H1 (cell line): ENCODE measurements around the gene MASP1. TPM values are rescaled to one million over a fixed set of nuclear protein-coding genes. Genes with fewer than 3 reads are reported as not detected.

Source experiments
- CTCF ChIA-PET: fragments of 300-600 bp; sonication (Branson Sonifier 250); formaldehyde crosslinking; loops from one replicate; lab custom pipeline; 2021; ENCODE audit not compliant: partially characterized antibody; lab: Charles Lee
- POLR2A ChIA-PET: fragments of 300-600 bp; sonication (Branson Sonifier 250); formaldehyde crosslinking; loops from one replicate; lab custom pipeline; 2021; ENCODE audit warnings: inconsistent platforms; ENCODE audit not compliant: partially characterized antibody; lab: Charles Lee
- DNase-seq, 2 experiments: peaks; one replicate each; pipeline versions ENCODE4 v3.0.0 to v3.0.0-alpha.2; 2010 to 2022; ENCODE audit warnings: low spot score in 2 of 2, low read depth in 1 of 2, mixed read lengths in 1 of 2
- FAIRE-seq: peaks from 2 replicates; lab custom pipeline; 2011; peaks lifted over from hg19 to GRCh38; lab: Jason Lieb, UNC
- H2AFZ ChIP-seq: 2 replicates; pipeline ENCODE4 v1.8.1; 2012; ENCODE audit warnings: low read length, inconsistent platforms
- H2AK5ac ChIP-seq: 2 replicates; pipeline ENCODE4 v1.6.1; 2013; ENCODE audit warnings: low read depth, low read length
- H2BK120ac ChIP-seq: replicated peaks from 2 replicates; pipeline ENCODE3; 2013; ENCODE audit warnings: low read depth, low read length, inconsistent platforms
- H2BK12ac ChIP-seq: 2 replicates; pipeline ENCODE4 v1.6.1; 2013; ENCODE audit warnings: low read depth, low read length
- H2BK15ac ChIP-seq: 2 replicates; pipeline ENCODE4 v1.6.1; 2013; ENCODE audit warnings: low read length
- H2BK20ac ChIP-seq: 2 replicates; pipeline ENCODE4 v1.6.1; 2013; ENCODE audit warnings: low read length
- H2BK5ac ChIP-seq: 2 replicates; pipeline ENCODE4 v1.6.1; 2013; ENCODE audit warnings: low read depth, low read length
- H3K14ac ChIP-seq: 2 replicates; pipeline ENCODE4 v1.6.1; 2013; ENCODE audit warnings: inconsistent platforms; ENCODE audit not compliant: insufficient read length
- H3K18ac ChIP-seq: 2 replicates; pipeline ENCODE4 v1.6.1; 2013; ENCODE audit warnings: low read length; ENCODE audit errors: extremely low read depth
- H3K23ac ChIP-seq: 2 replicates; pipeline ENCODE4 v1.6.1; 2013; ENCODE audit warnings: inconsistent platforms; ENCODE audit not compliant: insufficient read length
- H3K23me2 ChIP-seq: 2 replicates; pipeline ENCODE4 v1.6.1; 2013; ENCODE audit warnings: low read depth, low read length
- H3K27ac ChIP-seq: 2 replicates; pipeline ENCODE4 v1.6.1; 2011; ENCODE audit warnings: low read depth, low read length, inconsistent platforms
- H3K27me3 ChIP-seq, 4 experiments: replicated peaks in 1 of 4; 1 replicate in 1 of 4; 2 replicates in 3 of 4; pipeline versions ENCODE4 v1.6.1 to v1.8.1; 2011 to 2013; ENCODE audit warnings: low read length in 3 of 4, mild to moderate bottlenecking in 3 of 4, inconsistent platforms in 2 of 4, mixed read lengths in 2 of 4, moderate library complexity in 1 of 4; ENCODE audit not compliant: control insufficient read depth in 3 of 4, insufficient read depth in 3 of 4; ENCODE audit errors: extremely low read depth in 1 of 4
- H3K36me3 ChIP-seq, 4 experiments: 2 replicates each; pipeline versions ENCODE4 v1.6.1 to v1.8.1; 2011 to 2013; ENCODE audit warnings: mild to moderate bottlenecking in 4 of 4, low read length in 3 of 4, moderate library complexity in 2 of 4, control low read depth in 1 of 4, inconsistent platforms in 1 of 4; ENCODE audit not compliant: insufficient read depth in 4 of 4, control insufficient read depth in 2 of 4
- H3K4ac ChIP-seq: replicated peaks from 2 replicates; pipeline ENCODE3; 2013; ENCODE audit warnings: low read length, low read depth, mixed read lengths, inconsistent platforms; ENCODE audit not compliant: insufficient read length
- H3K4me1 ChIP-seq, 4 experiments: replicated peaks in 1 of 4; 1 replicate in 1 of 4; 2 replicates in 3 of 4; pipeline versions ENCODE4 v1.6.1 to v1.8.1; 2011 to 2013; ENCODE audit warnings: low read length in 3 of 4, inconsistent platforms in 2 of 4, mixed read lengths in 1 of 4; ENCODE audit not compliant: insufficient read depth in 4 of 4, control insufficient read depth in 3 of 4
- H3K4me2 ChIP-seq, 2 experiments: 2 replicates each; pipeline versions ENCODE4 v1.6.1 to v1.8.1; 2011 to 2013; ENCODE audit warnings: low read depth in 2 of 2, low read length in 2 of 2, control low read depth in 1 of 2, inconsistent platforms in 1 of 2, mild to moderate bottlenecking in 1 of 2; ENCODE audit not compliant: insufficient read depth in 1 of 2
- H3K4me3 ChIP-seq, 4 experiments: fragments of 200-600, 300-600 bp in 1 of 4; sonication (generic), shearing (Covaris generic), sonication (Bioruptor Twin) in 1 of 4; 2 replicates each; pipeline versions ENCODE4 v1.5.1 to v1.8.1; 2011 to 2016; ENCODE audit warnings: low read length in 4 of 4, low read depth in 3 of 4, control low read depth in 2 of 4, inconsistent platforms in 2 of 4, mild to moderate bottlenecking in 2 of 4, mixed read lengths in 1 of 4, moderate library complexity in 1 of 4; ENCODE audit not compliant: insufficient read depth in 2 of 4; ENCODE audit errors: extremely low read depth in 1 of 4
- H3K56ac ChIP-seq: replicated peaks from 2 replicates; pipeline ENCODE3; 2013; ENCODE audit warnings: low read depth, mild to moderate bottlenecking, mixed read lengths, low read length, inconsistent platforms; ENCODE audit not compliant: insufficient read length
- H3K79me1 ChIP-seq: 2 replicates; pipeline ENCODE4 v1.6.1; 2013; ENCODE audit warnings: low read depth, low read length, control low read depth
- H3K79me2 ChIP-seq, 2 experiments: 2 replicates each; pipeline versions ENCODE4 v1.6.1 to v1.8.1; 2012 to 2013; ENCODE audit warnings: low read length in 2 of 2, mild to moderate bottlenecking in 2 of 2, inconsistent platforms in 1 of 2; ENCODE audit not compliant: insufficient read depth in 2 of 2, control insufficient read depth in 1 of 2
- H3K9ac ChIP-seq, 4 experiments: replicated peaks in 1 of 4; 1 replicate in 1 of 4; 2 replicates in 3 of 4; pipeline versions ENCODE4 v1.6.1 to v1.8.1; 2011 to 2013; ENCODE audit warnings: low read depth in 3 of 4, low read length in 3 of 4, control low read depth in 2 of 4, mild to moderate bottlenecking in 2 of 4, moderate library complexity in 2 of 4, inconsistent platforms in 1 of 4; ENCODE audit errors: extremely low read depth in 1 of 4
- H3K9me3 ChIP-seq, 2 experiments: 2 replicates each; pipeline versions ENCODE4 v1.6.1 to v1.8.1; 2012 to 2013; ENCODE audit warnings: mild to moderate bottlenecking in 2 of 2, moderate library complexity in 2 of 2, control low read depth in 1 of 2, inconsistent platforms in 1 of 2, low read depth in 1 of 2, low read length in 1 of 2, mixed read lengths in 1 of 2; ENCODE audit not compliant: insufficient read depth in 2 of 2
- H4K20me1 ChIP-seq, 2 experiments: replicated peaks in 1 of 2; 2 replicates each; pipeline versions ENCODE3 to v1.8.1; 2011 to 2013; ENCODE audit warnings: inconsistent platforms in 2 of 2, low read length in 2 of 2, mild to moderate bottlenecking in 1 of 2; ENCODE audit not compliant: insufficient read depth in 2 of 2, control insufficient read depth in 1 of 2
- H4K5ac ChIP-seq: 2 replicates; pipeline ENCODE4 v1.6.1; 2013; ENCODE audit warnings: low read length, low read depth, mixed read lengths, inconsistent platforms; ENCODE audit not compliant: insufficient read length
- H4K8ac ChIP-seq: 2 replicates; pipeline ENCODE4 v1.8.0; 2013; ENCODE audit warnings: mild to moderate bottlenecking, moderate library complexity, low read length, inconsistent platforms; ENCODE audit not compliant: insufficient read depth; ENCODE audit errors: extremely low read depth
- H4K91ac ChIP-seq: replicated peaks from 2 replicates; pipeline ENCODE3; 2013; ENCODE audit warnings: low read length, mixed read lengths, inconsistent platforms; ENCODE audit not compliant: insufficient read length
- RAD21 ChIP-seq, 2 experiments: IDR thresholded peaks in 1 of 2; conservative IDR thresholded peaks in 1 of 2; 2 replicates each; pipeline ENCODE4 v1.6.1; 2011; ENCODE audit warnings: low read depth in 2 of 2, low read length in 2 of 2, improper control_type of control experiment in 1 of 2, inconsistent platforms in 1 of 2, mild to moderate bottlenecking in 1 of 2, moderate library complexity in 1 of 2
- SP1 ChIP-seq: IDR thresholded peaks from 2 replicates; pipeline ENCODE4 v1.6.1; 2011; ENCODE audit warnings: low read depth, low read length
- TCF12 ChIP-seq: IDR thresholded peaks from 2 replicates; pipeline ENCODE4 v1.6.1; 2011; ENCODE audit warnings: low read depth, mild to moderate bottlenecking, low read length
- YY1 ChIP-seq: IDR thresholded peaks from 2 replicates; pipeline ENCODE4 v1.6.1; 2011; ENCODE audit warnings: low read depth, mild to moderate bottlenecking, low read length
- WGBS, 2 experiments: shearing (Covaris generic) in 1 of 2; methylation state at CpG; one replicate each; pipeline versions ENCODE4 v1.1.6 to v1.1.7; 2013 to 2015; ENCODE audit warnings: low lambda C conversion rate in 2 of 2, mixed read lengths in 2 of 2, inconsistent platforms in 1 of 2, low coverage in 1 of 2, missing lambda C conversion rate in 1 of 2; ENCODE audit not compliant: insufficient replicate concordance in 2 of 2, insufficient coverage in 1 of 2, insufficient read length in 1 of 2; ENCODE audit errors: extremely low coverage in 1 of 2, missing lambda C conversion rate in 1 of 2; 5-methylcytosine and 5-hydroxymethylcytosine counted together
- polyA plus RNA-seq, 7 experiments: library from polyadenylated mRNA; depleted of rRNA in 3 of 7; stranded (reverse) in 5 of 7; unstranded in 2 of 7; fragments of >200 nt in 5 of 7; fragments of 200-250 nt in 2 of 7; gene quantifications; 1 replicate in 5 of 7; 2 replicates in 1 of 7; 4 replicates in 1 of 7; pipeline versions ENCODE4 v1.2.1 to v1.2.3, GENCODE V29; 2011 to 2013; ENCODE audit warnings: missing spikeins in 2 of 7, mixed read lengths in 2 of 7
- total RNA-seq: library from RNA; stranded (reverse); fragmentation: NEBNext Ultra II Directional; extraction: Animal tissue kit (Norgen Biotek cat#: 25700); gene quantifications from 2 replicates; pipeline ENCODE4 v1.2.1, GENCODE V29; 2021
- TF ChIP-seq, protein P1 (sequence below), 3 experiments: IDR thresholded peaks; 1 replicate in 2 of 3; 2 replicates in 1 of 3; pipeline versions ENCODE4 v1.5.1 to v1.6.1; 2011; ENCODE audit warnings: low read length in 3 of 3, mild to moderate bottlenecking in 3 of 3, inconsistent platforms in 2 of 3, low read depth in 1 of 3, moderate library complexity in 1 of 3; ENCODE audit not compliant: insufficient read depth in 1 of 3; ENCODE audit errors: control extremely low read depth in 1 of 3

Gene MASP1
- total and polyA plus RNA-seq, 2 of the 8 experiments (the other 6 are each of a cell fraction or from before 2014, with no cell fraction given): 2.7 to 3.5 TPM

- Histone ChIP-seq H3K27me3 (peaks cover 0 to 3% (median 0%) of the 10 kb centered on the region in 4 experiments; a peak in 3 of 7 replicates), H3K79me1 (no peaks in the 10 kb centered on the region), H3K23me2 (peaks cover 9% of the 10 kb centered on the region), H3K18ac (no peak overlapping the region), H2BK120ac (no peak overlapping the region), H2BK20ac (no peak overlapping the region), H2BK12ac (no peak overlapping the region), H4K8ac (no peak overlapping the region), H3K4me2 (no peak overlapping the region), H3K79me2 (no peaks in the 10 kb centered on the region), H2BK15ac (no peak overlapping the region), H3K14ac (no peak overlapping the region), H2AFZ (no peak overlapping the region), H3K9ac (no peak overlapping the region), H3K27ac (no peak overlapping the region), H4K5ac (no peak overlapping the region), H2BK5ac (no peak overlapping the region), H3K9me3 (no peaks in the 10 kb centered on the region), H3K4me1 (peaks cover 3 to 16% (median 9%) of the 10 kb centered on the region in 4 experiments; a peak in 6 of 7 replicates), H2AK5ac (no peak overlapping the region), H3K4ac (no peak overlapping the region), H3K4me3 (no peak overlapping the region), H3K56ac (no peak overlapping the region), H3K36me3 (no peaks in the 10 kb centered on the region), H4K91ac (no peak overlapping the region), H3K23ac (no peak overlapping the region), H4K20me1 (no peaks in the 10 kb centered on the region)
- ChIA-PET CTCF (interaction anchor here (0.7 to 9.6 kb wide), 21 partner anchors 11 to 384 kb away, joined by 3 to 86 read pairs (median 4); no protein-coding TSS in a partner anchor), POLR2A (interaction anchor here (1.0 to 2.4 kb wide), 2 partner anchors 10 to 22 kb away, joined by 4 to 5 read pairs; no protein-coding TSS in a partner anchor)
- FAIRE-seq: peak; percentile 13
- 0 out of 2 replicates have a peak, but pooled peaks have one; percentile 25 for TF ChIP-seq YY1
- TF ChIP-seq SP1: no peak
- TF ChIP-seq RAD21 (IDR thresholded peaks at IDR 0.05 in 1 of 2, conservative IDR thresholded peaks at IDR 0.05 in 1 of 2; ENCODE audit: low read depth in 2 of 2, low read length in 2 of 2): peak; percentile 58 to 68
- TF ChIP-seq, protein P1, sequence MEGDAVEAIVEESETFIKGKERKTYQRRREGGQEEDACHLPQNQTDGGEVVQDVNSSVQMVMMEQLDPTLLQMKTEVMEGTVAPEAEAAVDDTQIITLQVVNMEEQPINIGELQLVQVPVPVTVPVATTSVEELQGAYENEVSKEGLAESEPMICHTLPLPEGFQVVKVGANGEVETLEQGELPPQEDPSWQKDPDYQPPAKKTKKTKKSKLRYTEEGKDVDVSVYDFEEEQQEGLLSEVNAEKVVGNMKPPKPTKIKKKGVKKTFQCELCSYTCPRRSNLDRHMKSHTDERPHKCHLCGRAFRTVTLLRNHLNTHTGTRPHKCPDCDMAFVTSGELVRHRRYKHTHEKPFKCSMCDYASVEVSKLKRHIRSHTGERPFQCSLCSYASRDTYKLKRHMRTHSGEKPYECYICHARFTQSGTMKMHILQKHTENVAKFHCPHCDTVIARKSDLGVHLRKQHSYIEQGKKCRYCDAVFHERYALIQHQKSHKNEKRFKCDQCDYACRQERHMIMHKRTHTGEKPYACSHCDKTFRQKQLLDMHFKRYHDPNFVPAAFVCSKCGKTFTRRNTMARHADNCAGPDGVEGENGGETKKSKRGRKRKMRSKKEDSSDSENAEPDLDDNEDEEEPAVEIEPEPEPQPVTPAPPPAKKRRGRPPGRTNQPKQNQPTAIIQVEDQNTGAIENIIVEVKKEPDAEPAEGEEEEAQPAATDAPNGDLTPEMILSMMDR (IDR thresholded peaks at IDR 0.05; ENCODE audit: control extremely low read depth in 1 of 3, insufficient read depth in 1 of 3, low read depth in 1 of 3, low read length in 3 of 3): peak in 2 of 3 experiments; percentile 33 to 43; a peak in 3 of 4 replicates
- no peak for TF ChIP-seq TCF12
- no peak for DNase-seq
- WGBS, 2 experiments: 80% methylated on average over 6 of the region's 6 CpGs; no CpG with 5 or more reads in 1 of the 2 experiments
Observed at GRCh38 chr3:187295316-187296034, 3.9 kb upstream of the MASP1 start.
